Sigmoid colon (tissue), 7 donors: Measurements from ENCODE around the gene ACOXL. TPM values are rescaled to one million over a fixed set of nuclear protein-coding genes. Genes with fewer than 3 reads are reported as not detected.

Source experiments
- DNase-seq: peaks from one replicate; pipeline ENCODE4 v3.0.0-alpha.2; 2019
- H3K27ac ChIP-seq, 4 donors: fragments of 200-600 bp; sonication (generic); one replicate each; pipeline ENCODE4 v1.5.1; 2016 to 2019; ENCODE audit warnings: mild to moderate bottlenecking in 1 of 4
- H3K27me3 ChIP-seq, 3 donors: fragments of 200-600 bp; sonication (generic); one replicate each; pipeline ENCODE4 v1.5.1; 2019; ENCODE audit warnings: mild to moderate bottlenecking in 1 of 3
- H3K36me3 ChIP-seq, 4 donors: fragments of 200-600 bp; sonication (generic); one replicate each; pipeline ENCODE4 v1.5.1; 2016 to 2019
- H3K4me1 ChIP-seq, 4 donors: fragments of 200-600 bp; sonication (generic); one replicate each; pipeline ENCODE4 v1.5.1; 2017 to 2019
- H3K4me3 ChIP-seq, 4 donors: fragments of 200-600 bp; sonication (generic); one replicate each; pipeline ENCODE4 v1.5.1; 2017 to 2019; ENCODE audit warnings: mild to moderate bottlenecking in 2 of 4, moderate library complexity in 1 of 4
- H3K9me3 ChIP-seq, 4 donors: fragments of 200-600 bp in 3 of 4; sonication (generic) in 3 of 4; one replicate each; pipeline versions ENCODE4 v1.5.1 to v1.6.1; 2013 to 2019
- CTCF ChIP-seq, 4 experiments: fragments of 450-650 bp in 3 of 4; fragments of 200-600 bp in 1 of 4; IDR thresholded peaks; one replicate each; pipeline ENCODE4 v1.5.1; 2016 to 2019; ENCODE audit warnings: antibody characterized with exemption in 4 of 4, mild to moderate bottlenecking in 3 of 4, moderate library complexity in 2 of 4
- EP300 ChIP-seq, 4 donors: sonication (generic); formaldehyde crosslinking; IDR thresholded peaks; one replicate each; pipeline ENCODE4 v1.6.1; 2017; ENCODE audit warnings: antibody characterized with exemption in 4 of 4
- POLR2A ChIP-seq, 2 donors: fragments of 450-650 bp; IDR thresholded peaks; one replicate each; pipeline ENCODE4 v1.6.1; 2016; ENCODE audit warnings: antibody characterized with exemption in 2 of 2, mild to moderate bottlenecking in 2 of 2, moderate library complexity in 2 of 2
- POLR2AphosphoS5 ChIP-seq, 4 donors: sonication (generic); formaldehyde crosslinking; IDR thresholded peaks; one replicate each; pipeline ENCODE4 v1.6.1; 2017; ENCODE audit warnings: antibody characterized with exemption in 4 of 4
- WGBS, 2 donors: extraction: QIAGEN DNeasy Blood & Tissue Kit; methylation state at CpG; one replicate each; pipeline ENCODE4 v1.1.7; 2013; 5-methylcytosine and 5-hydroxymethylcytosine counted together
- intact Hi-C: fragments of 100-400 bp; cut with DNase I; formaldehyde crosslinking; loops from one replicate; pipeline ENCODE4 v1.15.1; 2023
- polyA plus RNA-seq, 3 donors: library from polyadenylated mRNA; stranded (reverse); fragments of 200-250 nt; gene quantifications; one replicate each; pipeline ENCODE4 v1.2.3, GENCODE V29; 2013
- total RNA-seq, 4 donors: library from RNA; depleted of rRNA; stranded (reverse); fragments of >200 nt; gene quantifications; one replicate each; pipeline ENCODE4 v1.1.0, GENCODE V29; 2016
- donor health status: healthy with polysubstance abuse.
- donor health status: Bipolar disorder and iron deficiency.
- donor health status: healthy.

Gene ACOXL
- total and polyA plus RNA-seq, 7 donors = 0.45 TPM; not detected in 6

DNA sequence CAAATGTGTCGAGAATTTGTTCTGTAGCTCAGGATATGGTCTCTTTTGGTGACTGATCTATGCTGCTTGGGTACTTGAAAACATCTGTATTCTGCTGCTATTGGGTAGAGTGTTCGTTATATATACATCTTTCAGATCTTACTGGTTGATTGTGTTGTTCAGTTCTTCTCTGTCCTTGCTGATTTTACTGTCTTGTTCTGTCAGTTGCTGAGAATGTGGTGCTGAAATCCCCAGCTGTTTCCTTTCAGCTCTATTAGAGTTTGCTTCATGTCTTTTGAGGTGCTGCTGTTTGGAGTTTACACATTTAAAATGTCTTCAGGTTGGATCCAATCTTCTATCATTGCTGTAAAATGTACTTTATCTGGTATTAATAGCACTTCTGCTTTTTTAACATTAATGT lies 401.2 kb downstream of the ACOXL start:
- intact Hi-C loops = no loop called here
- no peak for DNase-seq
- no peaks in the 10 kb centered on the region for H3K9me3 ChIP-seq
- H3K36me3 ChIP-seq = no peaks in the 10 kb centered on the region
- H3K27me3 ChIP-seq = no peaks in the 10 kb centered on the region
- no peak for TF ChIP-seq POLR2AphosphoS5 (IDR thresholded peaks at IDR 0.05)
- no peak for TF ChIP-seq CTCF (IDR thresholded peaks at IDR 0.05)
- TF ChIP-seq POLR2A (IDR thresholded peaks at IDR 0.05) = no peak
- H3K4me1 ChIP-seq = no peaks in the 10 kb centered on the region
- H3K27ac ChIP-seq = no peak overlapping the region
- WGBS, 2 donors = 78 to 87% methylated on average over 2 of the region's 2 CpGs
- no peak overlapping the region for H3K4me3 ChIP-seq

DNA sequence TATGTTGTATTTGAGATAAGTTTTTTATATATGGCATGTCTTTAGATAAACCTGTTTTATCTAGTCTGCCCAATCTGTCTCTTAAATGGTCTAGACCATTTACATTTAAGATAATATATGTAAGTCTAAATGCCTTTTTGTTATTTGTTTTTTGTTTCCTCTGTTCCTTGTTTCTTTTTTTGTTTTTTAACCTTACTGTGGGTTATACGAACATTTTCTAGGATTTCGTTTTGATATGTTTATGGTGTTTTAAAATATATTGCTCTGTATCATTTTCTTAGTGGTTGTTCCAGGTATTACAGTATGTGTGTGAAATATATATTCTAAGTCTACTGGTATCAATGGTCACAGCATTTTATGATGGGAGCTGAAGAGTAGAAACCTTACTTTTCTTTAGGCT lies 401.7 kb downstream of the ACOXL start:
- H3K9me3 ChIP-seq = no peaks in the 10 kb centered on the region
- intact Hi-C loops = no loop called here

DNA sequence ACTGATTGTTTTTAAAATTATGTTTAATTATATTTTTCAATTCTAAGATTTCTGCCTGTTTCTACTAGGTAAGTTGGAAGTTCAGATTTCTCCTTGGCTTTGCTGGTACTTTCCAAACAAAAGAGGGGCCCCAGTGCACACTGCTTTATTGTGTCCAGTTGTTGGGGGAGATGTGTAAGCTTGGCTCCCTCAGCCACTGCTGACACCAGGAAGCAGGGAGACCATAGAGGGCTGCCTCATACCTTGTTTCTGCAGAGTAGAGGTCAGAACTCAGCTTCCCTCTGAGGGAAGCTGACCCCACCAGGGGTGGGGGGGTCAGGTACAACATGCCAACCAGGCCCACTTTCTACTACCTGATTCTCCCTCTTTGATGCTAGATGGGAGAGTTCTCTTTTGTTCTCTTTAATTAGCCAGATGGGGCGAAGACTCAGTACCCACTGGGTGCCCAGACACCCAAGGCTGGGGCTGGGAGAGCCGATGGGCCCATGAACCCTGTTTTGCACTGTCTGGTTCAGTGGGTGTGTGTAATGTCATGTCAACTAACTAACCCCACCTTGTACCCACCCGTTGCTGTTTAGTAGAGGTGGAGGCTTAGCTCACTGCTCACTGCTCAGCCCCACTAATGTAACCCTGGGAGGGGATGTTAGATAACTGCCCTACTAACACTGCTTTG lies 403.0 kb downstream of the ACOXL start:
- Histone ChIP-seq H3K27ac (no peak overlapping the region), H3K4me1 (no peaks in the 10 kb centered on the region), H3K4me3 (no peak overlapping the region), H3K27me3 (no peaks in the 10 kb centered on the region), H3K36me3 (no peaks in the 10 kb centered on the region), H3K9me3 (no peaks in the 10 kb centered on the region)
- WGBS, 2 donors = 91% methylated on average over 3 of the region's 3 CpGs
- no peak for DNase-seq
- TF ChIP-seq EP300 (IDR thresholded peaks at IDR 0.05) (no peak), POLR2A (IDR thresholded peaks at IDR 0.05) (no peak), CTCF (IDR thresholded peaks at IDR 0.05) (no peak), POLR2AphosphoS5 (IDR thresholded peaks at IDR 0.05) (no peak)
- intact Hi-C loops = no loop called here

More for the DNA sequence above, 401.7 kb downstream of the ACOXL start:
- H3K36me3 ChIP-seq = no peaks in the 10 kb centered on the region
- TF ChIP-seq POLR2AphosphoS5 (IDR thresholded peaks at IDR 0.05) (no peak), POLR2A (IDR thresholded peaks at IDR 0.05) (no peak), CTCF (IDR thresholded peaks at IDR 0.05) (no peak)
- no peaks in the 10 kb centered on the region for H3K27me3 ChIP-seq
- H3K4me3 ChIP-seq = no peak overlapping the region
- H3K4me1 ChIP-seq = no peaks in the 10 kb centered on the region
- 73 to 94% methylated on average over 2 of the region's 2 CpGs for WGBS, 2 donors
- H3K27ac ChIP-seq = no peak overlapping the region
- DNase-seq = no peak

DNA sequence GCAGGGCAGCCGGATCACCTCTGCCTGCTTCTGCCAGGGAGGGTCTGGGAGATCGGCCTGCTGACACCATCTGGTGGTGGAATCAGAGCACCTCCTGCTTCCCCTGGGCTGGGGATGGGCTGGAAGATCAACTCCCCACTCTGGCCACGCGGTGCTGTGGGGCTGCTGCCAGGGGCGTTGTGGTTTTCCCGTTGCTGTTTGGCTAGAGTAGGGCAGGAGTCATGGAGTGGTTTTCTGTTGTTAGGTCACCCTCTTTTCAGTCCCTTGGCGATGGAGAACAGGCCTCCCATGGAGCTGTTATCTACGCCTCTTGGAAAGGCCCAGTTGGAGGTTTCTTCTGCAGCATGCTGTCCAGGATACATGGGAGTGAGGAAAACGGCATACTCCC lies 403.5 kb downstream of the ACOXL start:
- no peak for DNase-seq
- Histone ChIP-seq H3K9me3 (no peaks in the 10 kb centered on the region), H3K4me3 (no peak overlapping the region), H3K27ac (no peak overlapping the region), H3K4me1 (no peaks in the 10 kb centered on the region), H3K36me3 (no peaks in the 10 kb centered on the region), H3K27me3 (no peaks in the 10 kb centered on the region)
- WGBS, 2 donors = 66 to 79% methylated on average over 9 of the region's 9 CpGs
- no peak for TF ChIP-seq CTCF (IDR thresholded peaks at IDR 0.05)
- intact Hi-C loops = no loop called here

GRCh38 chr2:111138839-111139238 lies 406.5 kb downstream of the ACOXL start:
- DNase-seq = no peak
- 92% methylated on average over 5 of the region's 5 CpGs for WGBS, 2 donors
- H3K36me3 ChIP-seq = no peaks in the 10 kb centered on the region
- no peaks in the 10 kb centered on the region for H3K27me3 ChIP-seq
- H3K27ac ChIP-seq = no peak overlapping the region
- intact Hi-C loops = no loop called here
- no peaks in the 10 kb centered on the region for H3K9me3 ChIP-seq
- no peak overlapping the region for H3K4me3 ChIP-seq
- TF ChIP-seq CTCF (IDR thresholded peaks at IDR 0.05) = no peak
- TF ChIP-seq POLR2A (IDR thresholded peaks at IDR 0.05) = no peak
- TF ChIP-seq POLR2AphosphoS5 (IDR thresholded peaks at IDR 0.05) = no peak
- no peak for TF ChIP-seq EP300 (IDR thresholded peaks at IDR 0.05)
- H3K4me1 ChIP-seq = no peaks in the 10 kb centered on the region
